Measurements from ENCODE around the gene PDCD6IP. TPM values are rescaled to one million over a fixed set of nuclear protein-coding genes. Genes with fewer than 3 reads are reported as not detected.

Gene PDCD6IP
- total RNA-seq, 2 donors from 2014 or later = 120 to 134 TPM

- Mint-ChIP-seq H3K4me1 (peaks cover 28% of the 10 kb centered on the region), H3K36me3 (ENCODE audit: low read depth) (no peaks in the 10 kb centered on the region), H3K4me3 (no peak overlapping the region), H3K9me3 (no peaks in the 10 kb centered on the region), H3K27me3 (ENCODE audit: insufficient read depth) (peaks cover 30% of the 10 kb centered on the region), H3K27ac (no peak overlapping the region)
- H3K9me3 ChIP-seq (ENCODE audit: control insufficient read depth, low read length) = no peaks in the 10 kb centered on the region
- DNase-seq = no peak
- H3K4me3 ChIP-seq (ENCODE audit: low read length) = no peak overlapping the region
- peaks cover 14% of the 10 kb centered on the region for H3K27me3 ChIP-seq (ENCODE audit: control insufficient read depth, insufficient read depth, low read length, poor library complexity, severe bottlenecking)
- peaks cover 15% of the 10 kb centered on the region for H3K4me1 ChIP-seq (ENCODE audit: control insufficient read depth, insufficient read depth, low read length)
- no peak overlapping the region for H3K9ac ChIP-seq (ENCODE audit: extremely low read depth, low read length, poor library complexity, severe bottlenecking)
- no peak overlapping the region for H3K27ac ChIP-seq (ENCODE audit: low read depth, low read length)
- 87 to 95% methylated on average over 5 to 12 of the region's 12 CpGs for WGBS, 2 experiments (ENCODE audit: insufficient coverage in 1 of 2, insufficient read length in 1 of 2)
- TF ChIP-seq CTCF (conservative IDR thresholded peaks at IDR 0.05) = no peak
- no peaks in the 10 kb centered on the region for H3K36me3 ChIP-seq (ENCODE audit: control insufficient read depth, insufficient read depth, low read length)
Observed at GRCh38 chr3:33914731-33915379, 116.4 kb downstream of the PDCD6IP start.

- Histone ChIP-seq H3K9ac (ENCODE audit: extremely low read depth, low read length, poor library complexity, severe bottlenecking) (no peak overlapping the region), H3K27me3 (ENCODE audit: control insufficient read depth, insufficient read depth, low read length, poor library complexity, severe bottlenecking) (peaks cover 14% of the 10 kb centered on the region), H3K4me3 (ENCODE audit: low read length) (no peak overlapping the region), H3K36me3 (ENCODE audit: control insufficient read depth, insufficient read depth, low read length) (no peaks in the 10 kb centered on the region), H3K27ac (ENCODE audit: low read depth, low read length) (no peak overlapping the region), H3K9me3 (ENCODE audit: control insufficient read depth, low read length) (no peaks in the 10 kb centered on the region), H3K4me1 (ENCODE audit: control insufficient read depth, insufficient read depth, low read length) (peaks cover 15% of the 10 kb centered on the region)
- peak; percentile 36 for TF ChIP-seq CTCF (conservative IDR thresholded peaks at IDR 0.05)
- Mint-ChIP-seq H3K36me3 (ENCODE audit: low read depth) (no peaks in the 10 kb centered on the region), H3K4me1 (peaks cover 30% of the 10 kb centered on the region), H3K27ac (no peak overlapping the region), H3K9me3 (no peaks in the 10 kb centered on the region), H3K4me3 (no peak overlapping the region), H3K27me3 (ENCODE audit: insufficient read depth) (peaks cover 32% of the 10 kb centered on the region)
- WGBS, 2 experiments (ENCODE audit: insufficient coverage in 1 of 2, insufficient read length in 1 of 2) = 84 to 87% methylated on average over 4 to 9 of the region's 9 CpGs
- peak; percentile 57 for DNase-seq
Observed at GRCh38 chr3:33915796-33916546, 117.5 kb downstream of the PDCD6IP start.

GRCh38 chr3:33918126-33918756 is 119.8 kb downstream of the PDCD6IP start:
- H3K4me3 Mint-ChIP-seq = no peak overlapping the region
- H3K27ac ChIP-seq (ENCODE audit: low read depth, low read length) = no peak overlapping the region
- no peaks in the 10 kb centered on the region for H3K9me3 Mint-ChIP-seq
- H3K36me3 Mint-ChIP-seq (ENCODE audit: low read depth) = no peaks in the 10 kb centered on the region
- H3K36me3 ChIP-seq (ENCODE audit: control insufficient read depth, insufficient read depth, low read length) = no peaks in the 10 kb centered on the region
- no peak for TF ChIP-seq CTCF (conservative IDR thresholded peaks at IDR 0.05)
- H3K4me1 Mint-ChIP-seq = peaks cover 30% of the 10 kb centered on the region
- H3K4me1 ChIP-seq (ENCODE audit: control insufficient read depth, insufficient read depth, low read length) = peaks cover 15% of the 10 kb centered on the region
- no peak overlapping the region for H3K4me3 ChIP-seq (ENCODE audit: low read length)
- peaks cover 28% of the 10 kb centered on the region for H3K27me3 Mint-ChIP-seq (ENCODE audit: insufficient read depth)
- peaks cover 14% of the 10 kb centered on the region for H3K27me3 ChIP-seq (ENCODE audit: control insufficient read depth, insufficient read depth, low read length, poor library complexity, severe bottlenecking)
- 83 to 91% methylated on average over 1 to 4 of the region's 4 CpGs for WGBS, 2 experiments (ENCODE audit: insufficient coverage in 1 of 2, insufficient read length in 1 of 2)
- H3K9ac ChIP-seq (ENCODE audit: extremely low read depth, low read length, poor library complexity, severe bottlenecking) = no peak overlapping the region
- H3K9me3 ChIP-seq (ENCODE audit: control insufficient read depth, low read length) = no peaks in the 10 kb centered on the region
- no peak overlapping the region for H3K27ac Mint-ChIP-seq
- DNase-seq = no peak

Other genes with a start within 250 kb of the PDCD6IP start
- 10 to 100 TPM; 65.0 to 74.8 TPM for gene CLASP2, start 80.4 kb upstream of the PDCD6IP start, total RNA-seq